Adipocyte (in vitro differentiated cells): ENCODE data around the gene GXYLT2.
A peak's percentile ranks its signal among the peaks of the same experiment; 100 is the strongest.

Experiments used
- DNase-seq: peaks from one replicate; pipeline ENCODE4 v3.0.0-alpha.2; 2015; ENCODE audit warnings: low read depth
- H3K27me3 ChIP-seq: replicated peaks from 2 replicates; pipeline ENCODE4 v1.7.0; 2013; ENCODE audit warnings: mild to moderate bottlenecking, low read length, moderate library complexity; ENCODE audit not compliant: control insufficient read depth, insufficient read depth
- H3K36me3 ChIP-seq: 2 replicates; pipeline ENCODE4 v1.7.0; 2013; ENCODE audit warnings: low read length, mild to moderate bottlenecking, moderate library complexity; ENCODE audit not compliant: control insufficient read depth, insufficient read depth, severe bottlenecking
- H3K4me1 ChIP-seq: 2 replicates; pipeline ENCODE4 v1.7.0; 2013; ENCODE audit warnings: mild to moderate bottlenecking, low read length, moderate library complexity; ENCODE audit not compliant: control insufficient read depth, insufficient read depth
- H3K4me3 ChIP-seq: 2 replicates; pipeline ENCODE4 v1.7.0; 2013; ENCODE audit warnings: mild to moderate bottlenecking, low read length, moderate library complexity
- H3K9ac ChIP-seq: 2 replicates; pipeline ENCODE4 v1.7.0; 2013; ENCODE audit warnings: mild to moderate bottlenecking, low read length, moderate library complexity
- H3K9me3 ChIP-seq: 2 replicates; pipeline ENCODE4 v1.7.0; 2013; ENCODE audit warnings: mild to moderate bottlenecking, low read length, moderate library complexity; ENCODE audit not compliant: control insufficient read depth

GXYLT2 gene

GRCh38 chr3:72977060-72977808 lies 89.4 kb downstream of the GXYLT2 start:
- no peaks in the 10 kb centered on the region for H3K27me3 ChIP-seq
- no peak overlapping the region for H3K9ac ChIP-seq
- H3K36me3 ChIP-seq: no peaks in the 10 kb centered on the region
- H3K4me3 ChIP-seq: no peak overlapping the region
- H3K4me1 ChIP-seq: peaks cover 12% of the 10 kb centered on the region
- no peaks in the 10 kb centered on the region for H3K9me3 ChIP-seq
- peak; percentile 61 for DNase-seq

GRCh38 chr3:72982609-72983366 lies 94.9 kb downstream of the GXYLT2 start:
- H3K36me3 ChIP-seq: no peaks in the 10 kb centered on the region
- no peak for DNase-seq
- H3K9me3 ChIP-seq: peaks cover 15% of the 10 kb centered on the region
- H3K9ac ChIP-seq: no peak overlapping the region
- no peak overlapping the region for H3K4me3 ChIP-seq
- no peaks in the 10 kb centered on the region for H3K27me3 ChIP-seq
- no peaks in the 10 kb centered on the region for H3K4me1 ChIP-seq

- Histone ChIP-seq H3K9me3 (peaks cover 15% of the 10 kb centered on the region), H3K4me3 (no peak overlapping the region), H3K36me3 (no peaks in the 10 kb centered on the region), H3K9ac (no peak overlapping the region), H3K4me1 (no peaks in the 10 kb centered on the region), H3K27me3 (no peaks in the 10 kb centered on the region)
- no peak for DNase-seq
Measured at GRCh38 chr3:72985576-72985975, 97.7 kb downstream of the GXYLT2 start.

- H3K27me3 ChIP-seq: no peaks in the 10 kb centered on the region
- no peak overlapping the region for H3K4me3 ChIP-seq
- no peaks in the 10 kb centered on the region for H3K36me3 ChIP-seq
- peaks cover 4% of the 10 kb centered on the region for H3K4me1 ChIP-seq
- peaks cover 5% of the 10 kb centered on the region for H3K9me3 ChIP-seq
- DNase-seq: no peak
- H3K9ac ChIP-seq: no peak overlapping the region
Measured at GRCh38 chr3:72990701-72991395, 103.0 kb downstream of the GXYLT2 start.

GRCh38 chr3:72991522-72991921 lies 103.7 kb downstream of the GXYLT2 start:
- DNase-seq: no peak
- no peak overlapping the region for H3K4me3 ChIP-seq
- no peaks in the 10 kb centered on the region for H3K27me3 ChIP-seq
- peaks cover 8% of the 10 kb centered on the region for H3K4me1 ChIP-seq
- no peak overlapping the region for H3K9ac ChIP-seq
- H3K36me3 ChIP-seq: no peaks in the 10 kb centered on the region
- H3K9me3 ChIP-seq: no peaks in the 10 kb centered on the region

- peaks cover 11% of the 10 kb centered on the region for H3K4me1 ChIP-seq
- H3K27me3 ChIP-seq: no peaks in the 10 kb centered on the region
- no peaks in the 10 kb centered on the region for H3K9me3 ChIP-seq
- no peaks in the 10 kb centered on the region for H3K36me3 ChIP-seq
- H3K4me3 ChIP-seq: no peak overlapping the region
- H3K9ac ChIP-seq: no peak overlapping the region
- DNase-seq: no peak
Measured at GRCh38 chr3:72993391-72993790, 105.5 kb downstream of the GXYLT2 start.

GRCh38 chr3:72995337-72995736 lies 107.5 kb downstream of the GXYLT2 start:
- DNase-seq: no peak
- H3K27me3 ChIP-seq: no peaks in the 10 kb centered on the region
- peaks cover 30% of the 10 kb centered on the region for H3K4me1 ChIP-seq
- H3K4me3 ChIP-seq: no peak overlapping the region
- H3K9me3 ChIP-seq: no peaks in the 10 kb centered on the region
- peaks cover 11% of the 10 kb centered on the region for H3K36me3 ChIP-seq
- no peak overlapping the region for H3K9ac ChIP-seq

- Histone ChIP-seq H3K4me1 (peaks cover 37% of the 10 kb centered on the region), H3K4me3 (peak overlapping the region; percentile 94), H3K9ac (peak overlapping the region; percentile 95), H3K36me3 (peaks cover 18% of the 10 kb centered on the region), H3K9me3 (no peaks in the 10 kb centered on the region), H3K27me3 (no peaks in the 10 kb centered on the region)
- no peak for DNase-seq
Measured at GRCh38 chr3:72996121-72996472, 108.3 kb downstream of the GXYLT2 start.

GRCh38 chr3:72996473-72997333 lies 108.9 kb downstream of the GXYLT2 start, which contains the start of gene PPP4R2:
Gene PPP4R2 (plus strand): TSS chr3:72996811. CDS start chr3:72997038, 227 bp downstream.
- Histone ChIP-seq H3K9ac (peak within 1 kb of the TSS; percentile 95), H3K36me3 (peaks cover 25% of the 10 kb centered on the region), H3K27me3 (no peaks in the 10 kb centered on the region), H3K9me3 (no peaks in the 10 kb centered on the region), H3K4me3 (peak within 1 kb of the TSS; percentile 94), H3K4me1 (peaks cover 43% of the 10 kb centered on the region)
- DNase-seq: peak; percentile 98

GRCh38 chr3:72997421-72997961 lies 109.6 kb downstream of the GXYLT2 start:
- Histone ChIP-seq H3K36me3 (peaks cover 27% of the 10 kb centered on the region), H3K27me3 (no peaks in the 10 kb centered on the region), H3K9me3 (no peaks in the 10 kb centered on the region), H3K4me1 (peaks cover 48% of the 10 kb centered on the region), H3K4me3 (peak overlapping the region; percentile 94), H3K9ac (peak overlapping the region; percentile 95)
- DNase-seq: peak; percentile 85
